Measurements from ENCODE around the gene WNT7B. TPM values are rescaled to one million over a fixed set of nuclear protein-coding genes. Genes with fewer than 3 reads are reported as not detected.

Gene WNT7B
- total RNA-seq, 4 donors from 2014 or later = not detected

- no peaks in the 10 kb centered on the region for H3K9me3 ChIP-seq
- no peaks in the 10 kb centered on the region for H3K36me3 ChIP-seq
- 64% methylated on average over 27 of the region's 27 CpGs; no CpG with 5 or more reads in 1 of the 2 donors for whole genome bisulfite sequencing, 2 donors (ENCODE audit: low coverage in 1 of 2)
- intact Hi-C loops (cut with DNase I; ENCODE audit: low total_unique reads) (no loop called here), in situ Hi-C loops (cut with MboI; ENCODE audit: low pct_ligation_motif_present in 1 of 4, low pct_unique_long_range_greater_than_20kb in 1 of 4, low sequenced_read_pairs in 3 of 4) (no loop called here)
- no peak overlapping the region for H3K27ac ChIP-seq
- peaks cover 40% of the 10 kb centered on the region for H3K27me3 ChIP-seq
- DNase-seq = no peak
- no peak for TF ChIP-seq POLR2AphosphoS5 (IDR thresholded peaks at IDR 0.05)
- no peak for TF ChIP-seq EP300 (IDR thresholded peaks at IDR 0.05; ENCODE audit: low read depth)
- no peak for TF ChIP-seq POLR2A (IDR thresholded peaks at IDR 0.05)
- no peak for TF ChIP-seq CTCF (IDR thresholded peaks at IDR 0.05)
- peaks cover 0 to 11% (median under 1%) of the 10 kb centered on the region in 4 donors for H3K4me1 ChIP-seq
- H3K4me3 ChIP-seq = no peak overlapping the region
These were observed 71.5 kb downstream of the WNT7B start for GRCh38 chr22:45905326-45905923.

- no peaks in the 10 kb centered on the region for H3K9me3 ChIP-seq
- no peak for TF ChIP-seq CTCF (IDR thresholded peaks at IDR 0.05)
- TF ChIP-seq POLR2A (IDR thresholded peaks at IDR 0.05) = no peak
- TF ChIP-seq EP300 (IDR thresholded peaks at IDR 0.05; ENCODE audit: low read depth) = no peak
- H3K4me1 ChIP-seq = peaks cover 0 to 11% (median under 1%) of the 10 kb centered on the region in 4 donors
- in situ Hi-C loops (cut with MboI; ENCODE audit: low pct_ligation_motif_present in 1 of 4, low pct_unique_long_range_greater_than_20kb in 1 of 4, low sequenced_read_pairs in 3 of 4) = no loop called here
- intact Hi-C loops (cut with DNase I; ENCODE audit: low total_unique reads) = no loop called here
- no peak overlapping the region for H3K27ac ChIP-seq
- WGBS, 2 donors (ENCODE audit: low coverage in 1 of 2) = 69 to 74% methylated on average over 6 to 7 of the region's 7 CpGs
- no peak for DNase-seq
- no peak overlapping the region for H3K4me3 ChIP-seq
- H3K27me3 ChIP-seq = peaks cover 40% of the 10 kb centered on the region
- H3K36me3 ChIP-seq = no peaks in the 10 kb centered on the region
These were observed 72.7 kb downstream of the WNT7B start for GRCh38 chr22:45904236-45904635.

- peaks cover 0 to 11% (median under 1%) of the 10 kb centered on the region in 4 donors for H3K4me1 ChIP-seq
- intact Hi-C loops (cut with DNase I; ENCODE audit: low total_unique reads) (no loop called here), in situ Hi-C loops (cut with MboI; ENCODE audit: low pct_ligation_motif_present in 1 of 4, low pct_unique_long_range_greater_than_20kb in 1 of 4, low sequenced_read_pairs in 3 of 4) (no loop called here)
- H3K4me3 ChIP-seq = no peak overlapping the region
- no peak overlapping the region for H3K27ac ChIP-seq
- no peaks in the 10 kb centered on the region for H3K9me3 ChIP-seq
- no peaks in the 10 kb centered on the region for H3K36me3 ChIP-seq
- DNase-seq = no peak
- no peak for TF ChIP-seq POLR2A (IDR thresholded peaks at IDR 0.05)
- no peak for TF ChIP-seq POLR2AphosphoS5 (IDR thresholded peaks at IDR 0.05)
- TF ChIP-seq EP300 (IDR thresholded peaks at IDR 0.05; ENCODE audit: low read depth) = no peak
- no peak for TF ChIP-seq CTCF (IDR thresholded peaks at IDR 0.05)
- H3K27me3 ChIP-seq = peaks cover 47% of the 10 kb centered on the region
- WGBS, 2 donors (ENCODE audit: low coverage in 1 of 2) = 22% methylated on average over 24 of the region's 28 CpGs; no CpG with 5 or more reads in 1 of the 2 donors
These were observed 73.4 kb downstream of the WNT7B start for GRCh38 chr22:45903355-45904135.

GRCh38 chr22:45897736-45898135 lies 79.2 kb downstream of the WNT7B start:
- no peaks in the 10 kb centered on the region for H3K4me1 ChIP-seq
- H3K36me3 ChIP-seq = no peaks in the 10 kb centered on the region
- peaks cover 23% of the 10 kb centered on the region for H3K27me3 ChIP-seq
- intact Hi-C loops (cut with DNase I; ENCODE audit: low total_unique reads) (no loop called here), in situ Hi-C loops (cut with MboI; ENCODE audit: low pct_ligation_motif_present in 1 of 4, low pct_unique_long_range_greater_than_20kb in 1 of 4, low sequenced_read_pairs in 3 of 4) (no loop called here)
- DNase-seq = no peak
- no peak overlapping the region for H3K27ac ChIP-seq
- H3K4me3 ChIP-seq = no peak overlapping the region
- H3K9me3 ChIP-seq = no peaks in the 10 kb centered on the region
- 80 to 85% methylated on average over 1 to 6 of the region's 6 CpGs for WGBS, 2 donors (ENCODE audit: low coverage in 1 of 2)
- TF ChIP-seq CTCF (IDR thresholded peaks at IDR 0.05) (no peak), POLR2A (IDR thresholded peaks at IDR 0.05) (no peak), EP300 (IDR thresholded peaks at IDR 0.05; ENCODE audit: low read depth) (no peak), POLR2AphosphoS5 (IDR thresholded peaks at IDR 0.05) (no peak)

Measured in transverse colon (tissue), 4 donors.